H1 (cell line): ENCODE data around the gene TCEA3. TPM values are rescaled to one million over a fixed set of nuclear protein-coding genes. Genes with fewer than 3 reads are reported as not detected.

Experiments used
- NRF1 ChIP-seq: IDR thresholded peaks from 2 replicates; pipeline ENCODE4 v1.6.1; 2011; ENCODE audit warnings: mild to moderate bottlenecking, low read depth, low read length, improper control_type of control experiment
- RNF2 ChIP-seq: fragments of 200-900, 300-1000 bp; sonication (generic); IDR thresholded peaks from 2 replicates; pipeline ENCODE4 v1.7.1; 2016; ENCODE audit warnings: borderline replicate concordance, low read depth, mild to moderate bottlenecking, antibody characterized with exemption, low read length; ENCODE audit not compliant: poor library complexity, severe bottlenecking; ENCODE audit errors: missing control alignments
- TCF12 ChIP-seq: IDR thresholded peaks from 2 replicates; pipeline ENCODE4 v1.6.1; 2011; ENCODE audit warnings: low read depth, mild to moderate bottlenecking, low read length
- polyA plus RNA-seq, 7 experiments: library from polyadenylated mRNA; depleted of rRNA in 3 of 7; stranded (reverse) in 5 of 7; unstranded in 2 of 7; fragments of >200 nt in 5 of 7; fragments of 200-250 nt in 2 of 7; gene quantifications; 1 replicate in 5 of 7; 2 replicates in 1 of 7; 4 replicates in 1 of 7; pipeline versions ENCODE4 v1.2.1 to v1.2.3, GENCODE V29; 2011 to 2013; ENCODE audit warnings: missing spikeins in 2 of 7, mixed read lengths in 2 of 7
- total RNA-seq: library from RNA; stranded (reverse); fragmentation: NEBNext Ultra II Directional; extraction: Animal tissue kit (Norgen Biotek cat#: 25700); gene quantifications from 2 replicates; pipeline ENCODE4 v1.2.1, GENCODE V29; 2021

TCEA3 gene
- total and polyA plus RNA-seq, 2 of the 8 experiments (the other 6 are each of a cell fraction or from before 2014, with no cell fraction given): 0.08 TPM; not detected in 1

DNA sequence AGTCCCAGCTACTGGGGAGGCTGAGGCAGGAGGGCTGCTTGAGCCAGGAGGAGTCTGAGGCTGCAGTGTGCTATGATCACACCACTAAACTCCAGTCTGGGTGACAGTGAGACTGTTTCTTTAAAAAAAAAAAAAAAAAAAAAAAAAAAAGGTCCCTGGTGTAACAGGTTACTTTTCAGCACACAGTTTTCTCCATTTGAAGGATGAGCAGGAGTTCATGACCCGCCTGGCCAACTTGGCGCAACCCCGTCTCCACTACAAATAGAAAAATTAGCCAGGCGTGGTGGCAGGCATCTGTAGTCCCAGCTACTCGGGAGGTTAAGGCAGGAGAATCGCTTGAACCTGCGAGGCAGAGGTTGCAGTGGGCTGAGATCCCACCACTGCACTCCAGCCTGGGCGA lies 92.8 kb downstream of the TCEA3 start (continued):
- TF ChIP-seq RNF2 (no peak), NRF1 (no peak), TCF12 (no peak)

Other genes with a start within 250 kb of the TCEA3 start
- 11.5 and 13.0 TPM in 2 replicates for gene HTR1D, start 207.2 kb downstream of the TCEA3 start, total RNA-seq
- 8.8 and 11.5 TPM in 2 replicates for gene HTR1D, start 207.2 kb downstream of the TCEA3 start, polyA plus RNA-seq (2011; rRNA removed)
- gene HNRNPR, start 80.5 kb downstream of the TCEA3 start, total RNA-seq: 203 and 214 TPM in 2 replicates
- 76.8 and 110 TPM in 2 replicates for gene HNRNPR, start 80.5 kb downstream of the TCEA3 start, polyA plus RNA-seq (2011; rRNA removed)
- gene ZNF436, start 54.9 kb downstream of the TCEA3 start, total RNA-seq: 1.6 and 1.8 TPM in 2 replicates
- 0.31 and 0.65 TPM in 2 replicates for gene ZNF436, start 54.9 kb downstream of the TCEA3 start, polyA plus RNA-seq (2011; rRNA removed)
- gene ASAP3, start 59.4 kb upstream of the TCEA3 start, total RNA-seq: 54.9 and 58.0 TPM in 2 replicates
- 53.1 and 62.6 TPM in 2 replicates for gene ASAP3, start 59.4 kb upstream of the TCEA3 start, polyA plus RNA-seq (2011; rRNA removed)
- gene E2F2, start 106.5 kb upstream of the TCEA3 start, total RNA-seq: 6.1 and 7.0 TPM in 2 replicates
- 1.8 and 2.3 TPM in 2 replicates for gene E2F2, start 106.5 kb upstream of the TCEA3 start, polyA plus RNA-seq (2011; rRNA removed)
- 240 and 252 TPM in 2 replicates for gene ID3, start 134.8 kb upstream of the TCEA3 start, total RNA-seq
- 304 and 490 TPM in 2 replicates for gene ID3, start 134.8 kb upstream of the TCEA3 start, polyA plus RNA-seq (2011; rRNA removed)